ENCODE results near the gene CYTL1.
"Not testable (repeated sequence)": the region's sequence is repeated elsewhere in the genome, so short reads cannot be mapped to it uniquely, and the experiment has no call there.

Gene CYTL1, protein sequence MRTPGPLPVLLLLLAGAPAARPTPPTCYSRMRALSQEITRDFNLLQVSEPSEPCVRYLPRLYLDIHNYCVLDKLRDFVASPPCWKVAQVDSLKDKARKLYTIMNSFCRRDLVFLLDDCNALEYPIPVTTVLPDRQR

DNA sequence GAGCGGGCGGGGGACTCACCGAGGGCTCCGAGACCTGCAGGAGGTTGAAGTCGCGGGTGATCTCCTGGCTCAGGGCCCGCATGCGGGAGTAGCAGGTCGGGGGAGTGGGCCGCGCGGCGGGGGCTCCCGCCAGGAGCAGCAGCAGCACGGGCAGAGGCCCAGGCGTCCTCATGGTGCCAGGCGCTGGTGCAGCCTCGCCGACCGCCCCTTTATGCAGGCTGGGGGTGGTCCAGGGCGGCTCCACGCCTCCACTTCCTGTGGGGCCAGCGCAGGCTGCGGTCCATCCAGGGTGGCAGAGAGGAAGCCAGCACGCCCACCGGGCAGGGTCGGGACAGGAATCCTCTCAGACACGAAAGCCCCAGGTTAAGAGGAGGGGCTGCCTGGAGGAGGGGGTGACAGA, at the start of gene CYTL1:
Gene CYTL1 (minus strand): TSS at position 185 of the 400 bp plus-strand sequence. CDS start 13 bp downstream, at position 172.
- no peak for DNase-seq

DNA sequence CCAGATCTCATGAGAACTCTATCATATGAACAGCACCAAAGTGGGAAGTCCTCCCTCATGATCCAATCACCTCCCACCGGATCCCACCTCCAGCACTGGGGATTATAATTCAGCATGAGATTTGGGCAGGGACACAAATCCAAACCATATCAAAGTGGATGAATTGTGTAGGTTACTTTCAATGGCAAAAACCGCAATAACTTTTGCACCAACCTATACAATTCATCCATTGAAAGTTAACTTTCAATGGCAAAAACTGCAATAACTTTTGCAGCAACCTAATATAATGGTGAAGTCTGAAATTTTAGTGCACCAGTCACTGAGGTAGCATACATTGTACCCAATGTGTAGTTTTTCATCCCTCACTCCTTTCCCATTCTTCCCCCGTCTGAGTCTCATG, 48.6 kb upstream of the CYTL1 start:
- no peak for DNase-seq

DNA sequence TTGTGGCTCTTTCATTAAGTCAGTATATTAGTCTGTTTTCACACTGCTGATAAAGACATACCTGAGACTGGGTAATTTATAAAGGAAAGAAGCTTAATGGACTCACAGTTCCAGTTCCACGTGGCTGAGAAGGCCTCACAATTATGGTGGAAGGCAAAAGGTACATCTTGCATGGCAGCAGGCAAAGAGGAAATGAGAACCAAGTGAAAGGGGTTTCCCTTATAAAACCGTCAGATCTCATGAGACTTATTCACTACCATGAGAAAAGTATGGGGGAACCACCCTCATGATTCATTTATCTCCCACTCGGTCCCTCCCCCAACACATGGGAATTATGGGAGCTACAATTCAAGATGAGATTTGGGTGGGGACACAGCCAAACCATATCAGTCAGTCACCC, 47.7 kb upstream of the CYTL1 start:
- not testable (repeated sequence) for DNase-seq

DNA sequence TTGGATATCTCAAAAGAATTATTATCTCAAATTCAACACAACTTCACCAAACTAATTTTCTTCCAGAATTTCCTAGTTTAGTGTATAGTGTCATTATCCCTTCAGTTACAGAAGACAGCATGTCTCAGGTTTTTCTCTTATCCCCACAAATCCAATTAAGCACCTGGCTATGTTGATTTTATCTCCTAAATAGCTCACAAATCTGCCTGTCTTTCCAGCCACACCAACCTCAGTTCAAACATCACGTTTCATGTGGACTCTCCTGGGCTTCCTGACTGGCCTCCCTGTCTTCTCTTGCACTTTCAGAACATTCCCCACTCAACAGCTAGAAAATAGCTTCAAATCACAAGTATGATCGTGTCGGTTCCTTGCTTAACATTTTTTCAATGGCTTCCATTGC, 46.8 kb upstream of the CYTL1 start:
- no peak for DNase-seq

DNA sequence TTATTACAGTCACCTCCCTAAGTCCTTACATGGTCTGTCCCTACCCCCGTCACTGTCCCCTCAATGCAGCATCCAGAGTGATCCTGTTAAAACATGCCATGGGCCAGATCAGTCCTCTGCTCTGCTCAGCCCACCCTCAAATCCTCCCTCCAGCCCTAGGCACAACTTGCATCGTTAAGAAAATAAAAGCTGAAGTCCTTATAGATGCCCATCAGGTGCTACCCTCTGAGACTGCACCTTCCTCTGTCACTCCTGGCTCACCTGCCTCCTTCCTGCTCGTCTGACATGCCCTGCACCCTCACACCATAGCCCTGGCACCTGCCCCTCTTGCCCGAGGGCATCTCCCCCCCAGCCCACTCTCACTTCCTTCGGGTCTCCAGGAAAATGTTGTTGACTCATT, 36.2 kb upstream of the CYTL1 start:
- no peak for DNase-seq

GRCh38 chr4:5054532-5054931, 35.3 kb upstream of the CYTL1 start:
- no peak for DNase-seq

DNA sequence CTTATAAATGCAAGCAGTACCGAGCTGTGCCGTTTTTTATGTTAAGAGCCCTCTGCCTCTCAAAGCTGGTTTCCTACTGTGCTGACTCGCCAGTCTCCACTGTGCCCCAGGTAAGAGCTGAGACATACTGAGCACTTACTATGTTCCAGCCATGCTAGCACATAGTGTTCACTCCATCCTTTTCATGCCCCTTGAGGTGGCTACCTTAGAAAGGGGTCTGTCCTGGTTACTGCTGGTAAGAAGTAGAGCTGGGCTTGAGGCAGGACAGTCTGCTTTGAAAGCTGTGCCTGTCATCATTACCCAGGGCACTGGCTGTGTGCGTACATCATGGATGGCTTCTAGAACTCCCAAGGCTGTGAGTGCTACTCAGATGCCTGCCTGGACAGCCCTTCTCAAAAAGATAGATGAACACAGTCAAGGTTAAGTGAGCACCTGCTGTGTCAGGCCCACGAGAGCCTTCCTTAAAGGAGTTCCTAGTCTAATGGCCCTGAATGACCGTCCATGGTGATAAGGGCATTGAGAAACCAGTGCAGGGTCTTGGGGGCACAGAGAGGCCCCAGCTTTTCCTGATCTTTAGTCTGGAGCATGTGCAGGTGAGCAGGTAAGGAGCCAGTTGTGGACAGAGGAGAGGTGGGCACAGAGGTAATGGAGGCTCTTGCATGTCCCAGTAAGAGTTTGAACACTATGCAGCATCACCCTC, 33.6 kb upstream of the CYTL1 start:
- no peak for DNase-seq

DNA sequence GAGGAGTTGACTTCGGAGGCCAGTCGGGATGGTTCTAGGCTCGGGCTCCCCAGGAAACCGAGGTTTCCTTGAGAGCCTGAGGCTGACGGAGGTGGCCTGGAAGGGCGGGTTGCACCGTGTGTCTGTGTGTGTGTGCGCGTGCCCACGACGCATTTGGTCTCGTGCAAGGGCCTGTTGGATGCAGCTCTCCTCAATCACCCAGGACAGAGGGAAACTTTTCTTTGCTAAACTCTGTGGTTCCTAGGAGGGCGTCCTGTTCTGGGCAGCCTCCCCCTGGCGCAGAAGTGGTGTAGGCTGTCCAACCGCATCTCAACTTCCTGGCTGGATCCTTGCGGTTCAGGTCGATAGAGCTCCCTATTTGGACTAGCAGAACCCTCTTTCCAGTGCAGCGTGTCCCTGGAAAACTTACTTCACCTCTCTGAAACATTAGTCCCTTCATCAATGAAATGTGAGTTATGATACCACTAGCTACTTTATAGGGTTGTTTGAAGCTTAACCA, 33.0 kb upstream of the CYTL1 start:
- DNase-seq = no peak

- no peak for DNase-seq
Measured at GRCh38 chr4:5051278-5052203, 32.3 kb upstream of the CYTL1 start, which contains the start of gene STK32B. Gene STK32B, plus strand, starts transcription at chr4:5051480.

DNA sequence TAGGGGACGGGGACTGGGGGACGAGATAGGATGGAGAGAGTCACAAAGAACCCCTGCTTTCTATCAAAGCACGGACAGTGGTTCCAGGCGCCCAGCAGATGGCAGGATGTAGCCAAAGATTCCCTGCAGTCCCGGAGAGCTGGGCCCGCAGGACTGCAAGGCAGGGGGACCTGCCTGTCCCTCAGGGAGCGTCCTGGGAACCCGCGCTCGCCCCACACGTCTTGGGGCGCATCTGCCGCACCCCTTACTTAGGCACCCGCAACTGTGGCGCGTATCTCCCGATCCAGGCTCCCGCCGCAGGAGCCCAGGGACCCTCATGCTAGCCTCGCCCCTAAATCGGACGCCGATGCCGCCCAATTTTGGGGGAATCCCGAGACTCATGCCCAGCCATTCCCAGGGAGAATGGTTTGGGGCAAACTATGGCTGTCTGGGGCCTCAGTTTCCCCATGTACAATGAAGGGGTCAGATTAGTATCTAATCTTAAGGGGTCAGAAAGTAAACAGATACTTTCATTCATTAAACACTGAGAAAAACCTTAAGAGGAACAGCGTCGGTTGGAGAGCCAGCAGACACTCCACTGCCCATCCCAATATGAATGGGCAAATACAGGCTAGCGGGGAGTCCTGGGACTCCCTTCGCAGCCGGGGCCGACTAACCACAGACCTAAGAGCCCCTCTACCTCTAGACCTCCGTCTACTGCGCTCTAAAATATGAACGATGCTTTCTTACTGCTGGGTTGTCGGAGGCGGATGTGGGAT, 31.4 kb upstream of the CYTL1 start:
- no peak for DNase-seq

- DNase-seq = no peak
Measured at GRCh38 chr4:5048721-5049120, 29.5 kb upstream of the CYTL1 start.

DNA sequence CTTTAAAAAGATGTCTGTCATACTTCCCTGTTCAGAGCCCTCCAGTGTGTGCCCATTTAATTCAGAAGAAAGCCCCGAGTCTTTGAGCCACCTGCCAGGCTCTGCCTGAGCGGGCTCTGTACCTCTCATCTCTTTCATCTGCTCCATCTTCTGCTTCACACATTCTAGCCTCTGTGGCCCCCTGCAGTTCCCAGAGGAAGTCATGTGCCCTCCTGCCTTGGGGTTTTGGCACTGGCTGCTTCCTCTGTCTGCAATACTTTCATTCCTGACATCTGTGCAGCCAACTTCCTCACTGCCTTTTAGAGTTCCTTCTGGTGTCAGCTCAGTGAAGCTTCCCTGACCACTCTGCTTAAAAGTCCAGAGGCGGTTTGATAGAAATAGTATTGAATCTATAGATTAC, 25.8 kb upstream of the CYTL1 start:
- DNase-seq = no peak

- DNase-seq = no peak
Measured at GRCh38 chr4:5044341-5044740, 25.1 kb upstream of the CYTL1 start.

- DNase-seq = no peak
Measured at GRCh38 chr4:5043579-5043978, 24.3 kb upstream of the CYTL1 start.

DNA sequence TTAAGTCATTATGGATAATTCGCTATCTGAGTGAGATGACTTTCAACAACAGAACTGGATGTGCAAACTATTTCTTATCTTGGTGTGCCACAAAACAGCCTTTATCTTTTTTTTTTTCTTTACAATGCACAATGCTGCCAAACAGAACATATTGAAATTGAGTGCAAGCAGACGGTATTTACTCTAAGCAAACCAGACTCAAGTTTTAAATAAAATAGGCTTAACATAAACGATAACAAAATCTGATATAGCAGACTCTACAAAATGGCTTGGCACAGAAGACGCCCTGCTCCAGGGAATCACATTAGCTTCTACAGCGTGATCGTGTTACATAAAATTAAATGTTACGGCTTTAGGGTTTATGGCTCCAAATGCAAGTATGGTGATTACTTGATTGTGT, 22.4 kb upstream of the CYTL1 start:
- DNase-seq = no peak

DNA sequence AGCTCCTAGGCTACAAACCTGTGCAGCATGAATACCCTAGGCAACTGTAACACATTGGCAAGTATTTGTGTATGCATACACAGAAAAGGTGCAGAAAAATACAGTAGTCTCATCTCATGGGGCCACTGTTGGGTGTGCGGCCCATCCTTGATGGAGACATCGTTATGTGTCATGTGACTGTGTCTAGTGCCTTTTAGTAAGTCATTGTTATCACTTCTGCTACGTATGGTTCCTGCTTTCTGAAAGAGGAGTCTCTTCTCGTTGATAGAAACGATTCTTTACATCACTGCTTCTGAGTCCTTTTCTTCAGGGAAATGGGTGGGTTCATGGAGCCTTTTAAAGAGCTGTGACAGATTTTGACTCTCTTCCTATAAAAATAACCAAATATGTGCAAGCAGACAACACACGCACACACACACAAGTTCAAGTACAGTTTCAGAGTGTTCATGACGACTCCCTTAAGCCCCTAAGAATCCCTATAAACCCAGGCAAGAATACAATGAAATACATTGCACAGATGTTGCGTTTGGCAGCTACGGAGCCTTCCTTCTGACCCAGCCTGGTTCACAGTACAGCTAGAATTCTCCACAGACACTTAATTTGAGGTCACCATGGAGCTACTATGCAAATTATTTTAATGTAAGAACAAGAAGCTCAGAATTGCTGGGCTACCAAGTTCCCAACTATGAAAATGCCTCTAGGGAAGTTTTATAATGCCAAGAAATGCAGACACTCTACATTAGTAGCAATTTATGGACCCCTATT, 21.8 kb upstream of the CYTL1 start:
- no peak for DNase-seq

DNA sequence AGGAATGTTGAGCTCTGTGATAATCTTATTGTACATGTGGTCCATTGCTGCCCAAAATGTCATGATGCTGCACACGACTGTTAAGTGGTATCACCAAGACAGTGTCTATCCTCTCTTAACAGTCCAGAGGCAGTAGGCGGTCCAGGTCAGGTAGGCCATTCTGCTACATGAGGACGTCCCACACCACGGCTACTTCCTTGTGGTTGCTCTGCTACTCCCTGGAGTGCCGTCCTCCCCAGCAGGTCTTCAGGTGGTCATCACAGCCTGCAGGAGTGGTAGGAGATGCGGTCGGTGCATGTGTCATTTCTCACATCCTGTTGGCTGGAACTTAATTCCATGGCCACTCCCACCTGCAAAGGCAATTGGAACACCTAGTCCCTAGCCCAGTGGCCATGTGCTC, 20.5 kb upstream of the CYTL1 start:
- DNase-seq = no peak

GRCh38 chr4:5037553-5038551, 18.6 kb upstream of the CYTL1 start:
- no peak for DNase-seq

GRCh38 chr4:5036239-5036638, 17.0 kb upstream of the CYTL1 start:
- DNase-seq = no peak

DNA sequence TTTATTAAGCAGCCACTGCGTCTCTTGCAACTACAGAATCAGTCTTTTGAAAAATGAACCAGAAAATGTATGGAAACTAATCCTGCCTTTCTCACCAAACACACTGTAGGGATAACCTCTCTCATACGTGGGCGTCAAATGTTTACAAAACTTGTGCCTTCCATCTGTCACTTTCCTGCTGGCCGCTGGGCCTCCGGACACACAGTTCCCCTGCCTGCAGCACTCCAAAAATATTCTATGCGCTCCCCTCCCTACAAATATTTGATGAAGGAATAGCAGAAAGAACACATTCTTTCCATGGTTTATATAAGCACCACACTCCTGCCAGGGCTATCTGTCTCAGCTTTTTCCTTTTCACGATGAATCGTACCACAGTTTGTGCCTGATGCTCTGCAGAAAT, 14.9 kb upstream of the CYTL1 start:
- DNase-seq = no peak

Measured in activated CD4-positive, alpha-beta T cell treated with anti-CD3 and anti-CD28 coated beads, Interleukin-2, amount 50 U/mL, for 1 hour (primary cell).